Esophagus squamous epithelium (tissue), 4 donors: Measurements from ENCODE around the gene IPCEF1.

ENCODE experiments used
- POLR2A ChIP-seq, 4 donors: fragments of 450-650 bp; IDR thresholded peaks; one replicate each; pipeline ENCODE4 v1.6.1; 2017; ENCODE audit warnings: antibody characterized with exemption in 4 of 4, mild to moderate bottlenecking in 4 of 4, moderate library complexity in 3 of 4
- TF ChIP-seq, protein P1 (sequence below), 6 experiments: fragments of 450-650 bp in 4 of 6; fragments of 200-600 bp in 2 of 6; sonication (generic) in 2 of 6; IDR thresholded peaks; one replicate each; pipeline ENCODE4 v1.5.1; 2016 to 2019; ENCODE audit warnings: antibody characterized with exemption in 6 of 6, mild to moderate bottlenecking in 4 of 6, moderate library complexity in 4 of 6

- TF ChIP-seq, protein P1, sequence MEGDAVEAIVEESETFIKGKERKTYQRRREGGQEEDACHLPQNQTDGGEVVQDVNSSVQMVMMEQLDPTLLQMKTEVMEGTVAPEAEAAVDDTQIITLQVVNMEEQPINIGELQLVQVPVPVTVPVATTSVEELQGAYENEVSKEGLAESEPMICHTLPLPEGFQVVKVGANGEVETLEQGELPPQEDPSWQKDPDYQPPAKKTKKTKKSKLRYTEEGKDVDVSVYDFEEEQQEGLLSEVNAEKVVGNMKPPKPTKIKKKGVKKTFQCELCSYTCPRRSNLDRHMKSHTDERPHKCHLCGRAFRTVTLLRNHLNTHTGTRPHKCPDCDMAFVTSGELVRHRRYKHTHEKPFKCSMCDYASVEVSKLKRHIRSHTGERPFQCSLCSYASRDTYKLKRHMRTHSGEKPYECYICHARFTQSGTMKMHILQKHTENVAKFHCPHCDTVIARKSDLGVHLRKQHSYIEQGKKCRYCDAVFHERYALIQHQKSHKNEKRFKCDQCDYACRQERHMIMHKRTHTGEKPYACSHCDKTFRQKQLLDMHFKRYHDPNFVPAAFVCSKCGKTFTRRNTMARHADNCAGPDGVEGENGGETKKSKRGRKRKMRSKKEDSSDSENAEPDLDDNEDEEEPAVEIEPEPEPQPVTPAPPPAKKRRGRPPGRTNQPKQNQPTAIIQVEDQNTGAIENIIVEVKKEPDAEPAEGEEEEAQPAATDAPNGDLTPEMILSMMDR (IDR thresholded peaks at IDR 0.05) = no peak
- no peak for TF ChIP-seq POLR2A (IDR thresholded peaks at IDR 0.05)
These were observed 59.4 kb downstream of the IPCEF1 start for GRCh38 chr6:154297210-154297609.
